Measurements from ENCODE around the gene ATP13A2.
"Not testable (repeated sequence)": the region's sequence is repeated elsewhere in the genome, so short reads cannot be mapped to it uniquely, and the experiment has no call there.

The ATP13A2 gene

DNA sequence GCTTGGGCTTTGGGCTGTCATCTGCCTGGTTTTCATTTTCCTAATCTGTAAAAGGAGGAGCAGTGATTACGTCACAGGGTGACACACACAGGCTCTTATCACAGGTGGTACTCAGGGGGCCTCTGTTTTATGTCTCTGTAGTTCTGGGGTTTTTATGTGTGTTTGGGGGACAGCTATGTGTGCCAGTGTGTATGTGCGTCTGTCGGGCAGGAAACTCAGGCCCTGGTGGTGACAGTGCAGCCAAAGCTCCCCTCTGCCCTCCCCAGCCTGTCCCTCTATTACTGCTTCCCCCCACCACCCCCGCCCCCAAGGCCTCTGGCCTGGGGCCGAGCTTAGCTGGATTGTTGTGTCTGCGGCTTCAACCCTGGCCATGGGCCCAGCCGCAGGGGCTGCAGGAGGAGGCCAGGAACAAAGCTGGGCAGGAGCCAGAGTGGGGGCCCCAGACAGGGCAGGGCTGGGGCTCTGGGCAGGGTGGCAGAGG is 44.6 kb downstream of the ATP13A2 start:
- H3K9me3 ChIP-seq (ENCODE audit: insufficient read depth, low read depth, low read length), result no peaks in the 10 kb centered on the region
- H3K36me3 ChIP-seq (ENCODE audit: insufficient read depth, low read length), result no peaks in the 10 kb centered on the region
- H3K4me3 ChIP-seq (ENCODE audit: low read length, poor library complexity, severe bottlenecking), result no peak overlapping the region
- TF ChIP-seq EZH2phosphoT487 (IDR thresholded peaks at IDR 0.05; ENCODE audit: borderline replicate concordance), result no peak
- TF ChIP-seq, protein P1, sequence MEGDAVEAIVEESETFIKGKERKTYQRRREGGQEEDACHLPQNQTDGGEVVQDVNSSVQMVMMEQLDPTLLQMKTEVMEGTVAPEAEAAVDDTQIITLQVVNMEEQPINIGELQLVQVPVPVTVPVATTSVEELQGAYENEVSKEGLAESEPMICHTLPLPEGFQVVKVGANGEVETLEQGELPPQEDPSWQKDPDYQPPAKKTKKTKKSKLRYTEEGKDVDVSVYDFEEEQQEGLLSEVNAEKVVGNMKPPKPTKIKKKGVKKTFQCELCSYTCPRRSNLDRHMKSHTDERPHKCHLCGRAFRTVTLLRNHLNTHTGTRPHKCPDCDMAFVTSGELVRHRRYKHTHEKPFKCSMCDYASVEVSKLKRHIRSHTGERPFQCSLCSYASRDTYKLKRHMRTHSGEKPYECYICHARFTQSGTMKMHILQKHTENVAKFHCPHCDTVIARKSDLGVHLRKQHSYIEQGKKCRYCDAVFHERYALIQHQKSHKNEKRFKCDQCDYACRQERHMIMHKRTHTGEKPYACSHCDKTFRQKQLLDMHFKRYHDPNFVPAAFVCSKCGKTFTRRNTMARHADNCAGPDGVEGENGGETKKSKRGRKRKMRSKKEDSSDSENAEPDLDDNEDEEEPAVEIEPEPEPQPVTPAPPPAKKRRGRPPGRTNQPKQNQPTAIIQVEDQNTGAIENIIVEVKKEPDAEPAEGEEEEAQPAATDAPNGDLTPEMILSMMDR (conservative IDR thresholded peaks at IDR 0.05; ENCODE audit: low read length), result no peak
- H2AFZ ChIP-seq (ENCODE audit: low read length), result no peak overlapping the region
- no peak overlapping the region for H3K9ac ChIP-seq (ENCODE audit: low read depth, low read length, poor library complexity, severe bottlenecking)
- H3K27me3 ChIP-seq (ENCODE audit: insufficient read depth, low read length, poor library complexity, severe bottlenecking), result no peaks in the 10 kb centered on the region
- no peaks in the 10 kb centered on the region for H4K20me1 ChIP-seq (ENCODE audit: insufficient read depth, low read length, poor library complexity, severe bottlenecking)
- H3K4me1 ChIP-seq (ENCODE audit: insufficient read depth, low read length, poor library complexity, severe bottlenecking), result no peaks in the 10 kb centered on the region
- H3K4me2 ChIP-seq (ENCODE audit: low read depth, low read length, poor library complexity, severe bottlenecking), result no peak overlapping the region
- no peaks in the 10 kb centered on the region for H3K9me2 ChIP-seq (replicated peaks; ENCODE audit: low read depth, low read length)
- H3F3A ChIP-seq (ENCODE audit: low read depth), result no peaks in the 10 kb centered on the region
- no peaks in the 10 kb centered on the region for H3K79me2 ChIP-seq (ENCODE audit: insufficient read depth, low read length)

- H2AFZ ChIP-seq (ENCODE audit: low read length), result no peak overlapping the region
- H3K27me3 ChIP-seq (ENCODE audit: insufficient read depth, low read length, poor library complexity, severe bottlenecking), result no peaks in the 10 kb centered on the region
- H3K9me3 ChIP-seq (ENCODE audit: insufficient read depth, low read depth, low read length), result no peaks in the 10 kb centered on the region
- H4K20me1 ChIP-seq (ENCODE audit: insufficient read depth, low read length, poor library complexity, severe bottlenecking), result no peaks in the 10 kb centered on the region
- no peaks in the 10 kb centered on the region for H3K79me2 ChIP-seq (ENCODE audit: insufficient read depth, low read length)
- no peaks in the 10 kb centered on the region for H3K4me1 ChIP-seq (ENCODE audit: insufficient read depth, low read length, poor library complexity, severe bottlenecking)
- H3K9me2 ChIP-seq (replicated peaks; ENCODE audit: low read depth, low read length), result no peaks in the 10 kb centered on the region
- no peak overlapping the region for H3K4me2 ChIP-seq (ENCODE audit: low read depth, low read length, poor library complexity, severe bottlenecking)
- TF ChIP-seq, protein P1 (conservative IDR thresholded peaks at IDR 0.05; ENCODE audit: low read length), result no peak
- no peak for TF ChIP-seq EZH2phosphoT487 (IDR thresholded peaks at IDR 0.05; ENCODE audit: borderline replicate concordance)
- H3K9ac ChIP-seq (ENCODE audit: low read depth, low read length, poor library complexity, severe bottlenecking), result no peak overlapping the region
- H3K36me3 ChIP-seq (ENCODE audit: insufficient read depth, low read length), result no peaks in the 10 kb centered on the region
- H3F3A ChIP-seq (ENCODE audit: low read depth), result no peaks in the 10 kb centered on the region
- H3K4me3 ChIP-seq (ENCODE audit: low read length, poor library complexity, severe bottlenecking), result no peak overlapping the region
These were observed 45.4 kb downstream of the ATP13A2 start for GRCh38 chr1:16966282-16966681.

DNA sequence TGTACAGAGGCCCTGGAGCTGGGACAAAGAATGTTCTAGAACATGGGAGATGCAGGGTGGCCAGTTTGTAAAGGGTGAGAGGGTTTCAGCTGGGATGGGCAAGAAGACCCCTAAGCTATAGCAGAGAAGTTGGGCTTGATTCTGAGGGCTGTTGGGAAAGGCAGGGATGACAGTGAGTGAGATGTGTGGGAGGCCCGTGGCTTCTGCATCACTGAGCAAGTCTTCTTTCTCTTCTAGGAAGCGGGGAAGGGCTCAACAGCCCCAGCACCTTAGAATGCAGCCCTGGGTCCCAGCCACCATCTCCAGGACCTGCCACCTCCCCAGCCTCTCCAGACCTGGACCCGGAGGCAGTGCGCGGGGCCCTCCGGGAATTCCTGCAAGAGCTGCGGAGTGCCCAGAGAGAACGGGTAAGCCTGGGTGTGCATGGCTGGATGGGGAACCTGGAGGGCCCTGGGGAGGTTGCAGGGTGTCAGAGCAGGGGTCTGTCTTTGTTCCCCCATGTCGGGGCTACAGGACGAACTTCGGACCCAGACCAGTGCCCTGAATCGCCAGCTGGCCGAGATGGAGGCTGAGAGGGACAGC is 46.2 kb downstream of the ATP13A2 start:
- H3K4me3 ChIP-seq (ENCODE audit: low read length, poor library complexity, severe bottlenecking), result no peak overlapping the region
- no peaks in the 10 kb centered on the region for H3K36me3 ChIP-seq (ENCODE audit: insufficient read depth, low read length)
- no peak overlapping the region for H3K9ac ChIP-seq (ENCODE audit: low read depth, low read length, poor library complexity, severe bottlenecking)
- TF ChIP-seq, protein P1 (conservative IDR thresholded peaks at IDR 0.05; ENCODE audit: low read length), result no peak
- H4K20me1 ChIP-seq (ENCODE audit: insufficient read depth, low read length, poor library complexity, severe bottlenecking), result no peaks in the 10 kb centered on the region
- H3K9me3 ChIP-seq (ENCODE audit: insufficient read depth, low read depth, low read length), result no peaks in the 10 kb centered on the region
- H2AFZ ChIP-seq (ENCODE audit: low read length), result no peak overlapping the region
- H3K9me2 ChIP-seq (replicated peaks; ENCODE audit: low read depth, low read length), result no peaks in the 10 kb centered on the region
- H3K4me1 ChIP-seq (ENCODE audit: insufficient read depth, low read length, poor library complexity, severe bottlenecking), result no peaks in the 10 kb centered on the region
- no peak overlapping the region for H3K4me2 ChIP-seq (ENCODE audit: low read depth, low read length, poor library complexity, severe bottlenecking)
- no peaks in the 10 kb centered on the region for H3F3A ChIP-seq (ENCODE audit: low read depth)
- H3K79me2 ChIP-seq (ENCODE audit: insufficient read depth, low read length), result no peaks in the 10 kb centered on the region
- no peaks in the 10 kb centered on the region for H3K27me3 ChIP-seq (ENCODE audit: insufficient read depth, low read length, poor library complexity, severe bottlenecking)

DNA sequence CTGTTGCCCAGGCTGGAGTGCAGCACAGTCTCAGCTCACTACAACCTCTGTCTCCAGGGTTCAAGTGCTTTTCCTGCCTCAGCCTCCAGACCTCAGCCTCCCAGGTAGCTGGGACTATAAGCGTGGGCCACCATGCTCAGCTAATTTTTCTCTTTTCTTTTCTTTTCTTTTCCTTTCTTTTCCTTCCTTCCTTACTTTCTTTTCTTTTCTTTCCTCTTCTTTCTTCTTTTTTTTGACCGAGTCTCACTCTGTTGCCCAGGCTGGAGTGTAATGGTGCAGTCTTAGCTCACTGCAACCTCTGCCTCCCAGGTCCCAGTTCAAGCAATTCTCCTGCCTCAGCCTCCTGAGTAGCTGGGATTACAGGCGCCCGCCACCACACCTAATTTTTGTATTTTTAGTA is 47.6 kb downstream of the ATP13A2 start:
- not testable (repeated sequence) for H3K9me3 ChIP-seq (ENCODE audit: insufficient read depth, low read depth, low read length); H3K4me1 ChIP-seq (ENCODE audit: insufficient read depth, low read length, poor library complexity, severe bottlenecking); H2AFZ ChIP-seq (ENCODE audit: low read length); H3K4me3 ChIP-seq (ENCODE audit: low read length, poor library complexity, severe bottlenecking); H3K4me2 ChIP-seq (ENCODE audit: low read depth, low read length, poor library complexity, severe bottlenecking); H4K20me1 ChIP-seq (ENCODE audit: insufficient read depth, low read length, poor library complexity, severe bottlenecking); H3K79me2 ChIP-seq (ENCODE audit: insufficient read depth, low read length); H3K9me2 ChIP-seq (replicated peaks; ENCODE audit: low read depth, low read length); H3K36me3 ChIP-seq (ENCODE audit: insufficient read depth, low read length); H3F3A ChIP-seq (ENCODE audit: low read depth); H3K27me3 ChIP-seq (ENCODE audit: insufficient read depth, low read length, poor library complexity, severe bottlenecking); H3K9ac ChIP-seq (ENCODE audit: low read depth, low read length, poor library complexity, severe bottlenecking)

All from Loucy (cell line).